GM12872 (cell line): ENCODE data around the gene HYAL2.
A peak's percentile ranks its signal among the peaks of the same experiment; 100 is the strongest.

ENCODE experiments used
- TF ChIP-seq, protein P1 (sequence below): IDR thresholded peaks from 3 replicates; pipeline ENCODE4 v1.5.1; 2011; ENCODE audit warnings: low read depth, mild to moderate bottlenecking, low read length, moderate library complexity; ENCODE audit not compliant: insufficient read depth

HYAL2 gene

DNA sequence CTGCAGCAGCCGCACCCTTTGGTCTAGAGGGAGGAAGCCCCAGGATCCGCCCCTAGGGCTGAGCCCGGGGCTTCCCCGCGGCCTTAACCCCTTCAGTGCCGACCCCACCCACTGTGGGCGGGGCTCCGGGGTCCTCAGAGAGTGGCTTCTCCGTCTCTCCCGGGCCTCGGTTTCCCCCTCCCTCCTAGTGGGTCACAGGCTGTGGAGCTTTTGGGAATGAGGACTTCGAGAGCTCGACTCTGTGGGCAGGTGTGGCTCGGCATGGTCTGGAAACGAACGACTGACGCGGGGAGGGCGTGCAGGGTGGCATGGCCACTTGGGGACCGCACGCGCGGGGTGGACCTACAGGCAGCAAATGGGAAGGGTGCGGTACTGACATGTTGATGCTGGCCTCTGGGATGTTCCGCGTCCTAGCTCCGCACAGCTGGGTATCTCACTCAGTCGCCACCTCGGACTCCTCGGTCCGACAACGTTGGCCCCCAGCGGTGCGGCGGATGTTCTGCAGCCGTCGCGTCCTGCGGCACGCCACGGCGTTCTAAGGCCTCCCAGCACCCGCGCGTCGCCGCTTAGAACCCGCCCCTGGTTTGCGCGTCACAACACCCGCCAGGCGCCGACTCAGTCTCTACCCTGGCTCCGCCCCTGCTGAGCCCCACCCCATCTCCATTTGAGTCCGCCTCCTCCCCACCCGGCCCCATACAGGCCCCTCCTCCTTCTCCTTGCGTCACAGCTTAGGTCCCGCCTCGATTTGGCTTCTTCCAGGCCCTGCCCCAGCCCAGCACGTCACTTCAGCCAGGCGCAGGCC, 23.5 kb downstream of the HYAL2 start, which contains the start of the genes HYAL3 and NAA80:
TSS of gene HYAL3 (minus strand) at position 570 of the 802 bp plus-strand sequence. CDS start 3,803 bp downstream, outside the sequence.
TSS of gene NAA80 (minus strand) at position 570 of the 802 bp plus-strand sequence. CDS start 1,942 bp downstream, outside the sequence.
- TF ChIP-seq, protein P1, sequence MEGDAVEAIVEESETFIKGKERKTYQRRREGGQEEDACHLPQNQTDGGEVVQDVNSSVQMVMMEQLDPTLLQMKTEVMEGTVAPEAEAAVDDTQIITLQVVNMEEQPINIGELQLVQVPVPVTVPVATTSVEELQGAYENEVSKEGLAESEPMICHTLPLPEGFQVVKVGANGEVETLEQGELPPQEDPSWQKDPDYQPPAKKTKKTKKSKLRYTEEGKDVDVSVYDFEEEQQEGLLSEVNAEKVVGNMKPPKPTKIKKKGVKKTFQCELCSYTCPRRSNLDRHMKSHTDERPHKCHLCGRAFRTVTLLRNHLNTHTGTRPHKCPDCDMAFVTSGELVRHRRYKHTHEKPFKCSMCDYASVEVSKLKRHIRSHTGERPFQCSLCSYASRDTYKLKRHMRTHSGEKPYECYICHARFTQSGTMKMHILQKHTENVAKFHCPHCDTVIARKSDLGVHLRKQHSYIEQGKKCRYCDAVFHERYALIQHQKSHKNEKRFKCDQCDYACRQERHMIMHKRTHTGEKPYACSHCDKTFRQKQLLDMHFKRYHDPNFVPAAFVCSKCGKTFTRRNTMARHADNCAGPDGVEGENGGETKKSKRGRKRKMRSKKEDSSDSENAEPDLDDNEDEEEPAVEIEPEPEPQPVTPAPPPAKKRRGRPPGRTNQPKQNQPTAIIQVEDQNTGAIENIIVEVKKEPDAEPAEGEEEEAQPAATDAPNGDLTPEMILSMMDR: peak; percentile 60

DNA sequence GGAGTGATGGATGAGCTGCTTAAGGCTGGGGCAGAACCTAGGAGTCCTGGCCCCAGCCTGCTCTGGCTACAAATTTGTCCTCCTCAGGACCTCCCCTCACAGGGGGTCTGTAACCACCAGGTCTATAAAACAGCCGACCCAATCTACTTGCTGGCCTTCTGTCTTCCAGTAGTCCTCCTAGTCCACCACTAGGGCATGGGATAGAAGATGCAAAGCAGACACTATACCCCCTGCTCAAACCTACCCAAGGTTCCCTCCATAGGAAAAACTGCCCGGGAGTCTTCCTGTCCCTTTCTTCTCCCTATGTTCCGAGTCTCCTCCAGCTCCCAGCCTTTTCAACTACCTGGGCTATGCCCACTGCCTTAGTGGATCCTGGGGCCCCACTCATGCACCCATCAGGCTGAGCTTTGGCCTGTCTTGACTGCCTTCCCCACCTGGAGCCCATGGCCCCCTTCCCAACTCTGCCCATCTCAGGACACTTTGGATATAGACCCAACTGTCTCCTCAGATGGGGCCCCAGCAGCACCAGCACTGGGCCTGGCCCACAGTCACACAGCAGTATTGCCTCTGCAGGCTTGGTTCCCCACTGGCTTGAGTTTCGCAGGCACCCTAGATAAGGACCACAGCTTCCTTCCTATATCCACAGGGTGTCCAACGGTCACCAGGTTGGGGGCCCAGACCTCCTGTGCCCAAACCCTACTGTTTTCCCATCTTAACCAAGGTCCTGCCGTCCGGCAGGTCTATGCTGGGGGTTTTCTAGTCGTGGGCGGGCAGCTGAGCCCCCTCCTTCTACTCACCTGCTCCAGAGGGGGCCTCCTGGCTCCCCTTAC, 24.4 kb downstream of the HYAL2 start:
- TF ChIP-seq, protein P1: peak; percentile 26; the same call in 1 of the 3 replicates

DNA sequence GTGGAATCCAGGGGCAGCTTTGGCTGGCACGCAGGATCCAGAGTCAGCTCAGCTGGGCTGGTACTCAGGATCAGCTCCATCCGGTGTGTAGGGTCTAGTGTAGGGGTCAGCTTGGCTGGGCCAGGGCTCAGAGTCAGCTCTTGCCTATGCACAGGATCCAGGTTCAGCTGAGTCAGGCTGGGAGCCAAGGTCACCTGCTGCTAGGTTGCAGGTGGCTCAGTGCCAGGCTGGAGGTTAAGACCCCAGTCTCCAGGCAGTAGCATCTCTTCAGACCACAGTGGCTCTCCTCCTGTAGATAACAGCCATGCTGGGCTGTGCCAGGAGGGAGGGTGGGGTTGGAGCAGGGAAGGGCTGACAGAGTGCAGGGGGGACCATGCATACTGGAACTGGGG, 25.2 kb downstream of the HYAL2 start:
- TF ChIP-seq, protein P1: no peak

DNA sequence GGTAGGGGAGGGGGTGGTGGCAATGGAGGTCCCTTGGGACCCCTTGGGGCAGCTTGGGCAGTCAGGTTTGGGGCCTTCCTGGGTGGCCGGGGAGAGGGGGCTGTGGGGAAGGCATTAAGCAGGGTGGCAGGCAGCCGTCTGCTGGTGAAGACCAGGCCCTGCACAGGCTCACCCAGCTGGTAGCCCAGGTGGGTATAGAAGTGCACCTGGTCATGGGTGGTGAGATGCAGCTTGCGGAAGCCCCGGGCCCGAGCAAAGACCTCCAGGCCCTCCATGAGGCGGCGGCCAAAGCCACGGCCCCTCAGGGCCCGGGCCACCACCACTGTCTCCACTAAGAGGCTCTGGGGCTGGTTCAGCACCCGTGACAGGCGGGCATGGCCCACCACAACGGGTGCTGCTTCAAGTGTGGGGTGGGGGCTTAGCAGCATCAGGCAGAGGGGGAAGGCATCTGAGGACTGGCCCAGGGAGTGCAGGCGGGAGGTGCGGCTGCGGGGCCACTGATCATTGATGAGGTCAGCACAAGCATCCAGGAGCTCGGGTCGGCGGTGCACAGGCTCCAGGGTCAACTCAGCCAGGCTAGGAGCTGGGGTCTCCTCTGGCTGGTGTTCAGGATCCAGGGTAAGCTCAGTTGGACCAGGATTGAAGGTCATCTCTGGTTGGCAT, 25.7 kb downstream of the HYAL2 start:
- TF ChIP-seq, protein P1: no peak

DNA sequence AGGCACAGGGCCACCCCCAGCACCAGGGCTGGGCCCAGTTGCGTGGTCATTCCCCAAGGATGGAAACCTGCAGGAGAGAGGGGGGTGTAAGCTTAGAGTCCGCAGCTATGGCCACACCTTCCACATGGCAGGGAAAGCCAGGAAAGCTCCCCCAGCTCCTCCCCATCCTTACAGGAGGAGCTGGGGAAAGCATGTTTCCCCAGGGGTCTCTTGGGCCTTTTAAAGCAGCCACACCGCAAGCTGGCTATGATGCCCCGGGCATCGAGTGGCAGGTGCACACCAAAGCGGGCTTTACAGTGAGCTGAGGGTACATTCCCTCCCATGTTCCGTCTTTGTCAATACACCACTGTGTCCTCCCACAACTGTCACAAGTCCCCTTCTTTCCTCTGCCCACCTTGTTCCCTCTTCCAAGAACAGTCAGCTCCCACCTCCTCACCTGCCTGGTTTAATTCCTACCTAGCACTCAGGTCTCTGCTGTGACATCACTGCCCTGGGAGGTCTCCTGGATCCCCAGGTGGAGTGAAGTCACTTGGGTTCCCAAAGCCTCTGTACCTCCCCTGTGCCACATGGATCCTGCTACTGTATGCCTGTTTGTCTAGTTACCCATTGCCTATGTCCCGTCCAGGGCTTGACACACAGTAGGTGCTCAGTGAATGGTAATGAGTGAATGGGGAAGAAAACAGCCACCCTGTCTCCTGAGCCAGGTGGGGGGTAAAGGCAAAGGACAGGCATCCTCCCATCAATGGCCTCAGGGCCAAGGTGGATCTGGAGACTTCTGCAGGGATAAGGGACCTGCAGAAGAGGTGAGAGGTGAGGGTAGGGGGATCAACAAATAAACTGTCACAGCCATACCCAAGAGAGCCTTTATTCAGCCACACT, 26.8 kb downstream of the HYAL2 start:
- TF ChIP-seq, protein P1: no peak

DNA sequence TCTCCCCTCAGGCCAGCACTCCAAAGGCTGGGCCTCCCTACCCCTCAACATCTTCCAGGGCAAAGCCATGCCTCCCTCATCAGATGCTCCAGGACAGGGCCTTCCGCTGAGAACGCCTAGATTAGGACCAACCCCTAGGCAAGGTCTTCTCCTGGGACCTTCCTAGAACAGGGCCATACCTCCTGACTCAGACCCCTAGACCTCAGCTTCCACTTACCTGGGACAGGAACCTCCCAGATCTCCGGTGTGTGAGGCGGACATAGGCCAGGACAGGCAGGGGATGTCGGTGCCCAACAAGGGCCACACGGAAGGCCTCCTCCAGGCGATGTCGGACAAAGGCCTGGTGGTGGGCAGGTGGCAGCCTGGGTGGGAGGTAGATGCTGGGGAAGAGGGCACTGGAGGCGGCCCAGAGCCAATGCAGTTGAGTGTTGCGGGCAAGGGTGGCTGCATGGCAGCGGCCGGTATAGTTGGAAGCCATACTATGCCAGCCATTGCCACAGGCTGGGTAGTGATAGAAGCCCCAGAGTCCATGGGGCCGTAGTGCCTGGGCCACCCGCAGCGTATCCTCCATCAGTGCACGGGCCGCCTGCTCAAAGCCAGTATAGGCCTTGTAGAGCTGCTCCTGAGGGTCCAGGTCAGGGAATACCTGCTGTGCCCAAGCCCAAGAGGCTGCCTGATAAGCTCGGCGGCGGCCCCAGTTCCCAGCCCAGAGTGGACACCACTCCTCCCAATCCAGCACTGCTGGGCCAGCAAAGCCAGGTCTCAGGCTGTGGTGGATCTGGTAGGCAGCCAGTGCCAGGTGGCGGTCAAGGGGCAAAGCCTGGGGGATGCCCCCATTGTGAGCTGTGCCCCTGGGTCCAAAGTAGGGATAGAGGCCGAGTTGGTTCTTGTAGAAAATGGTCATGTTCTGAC, 27.8 kb downstream of the HYAL2 start:
- TF ChIP-seq, protein P1: no peak
